GM23338 (cell line): ENCODE data around the gene SH3GL3.

ENCODE experiments used
- ZNF114 ChIP-seq: fragments of 250-450 bp; sonication (Bioruptor Pico); IDR thresholded peaks from 2 replicates; pipeline ENCODE4 v1.5.0; 2020; ENCODE audit warnings: mild to moderate bottlenecking, moderate library complexity
- TF ChIP-seq, protein P1 (sequence below), 2 experiments: fragments of 200-600 bp in 1 of 2; sonication (generic) in 1 of 2; conservative IDR thresholded peaks; 2 replicates each; pipeline versions ENCODE4 v1.5.1 to v1.6.1; 2016 to 2017; ENCODE audit warnings: antibody characterized with exemption in 2 of 2, low read depth in 2 of 2, mild to moderate bottlenecking in 2 of 2, moderate library complexity in 1 of 2
- TF ChIP-seq, protein P2 (sequence below): IDR thresholded peaks from one replicate; pipeline ENCODE4 v1.6.1; 2018; ENCODE audit warnings: antibody characterized with exemption; ENCODE audit not compliant: unreplicated experiment

DNA sequence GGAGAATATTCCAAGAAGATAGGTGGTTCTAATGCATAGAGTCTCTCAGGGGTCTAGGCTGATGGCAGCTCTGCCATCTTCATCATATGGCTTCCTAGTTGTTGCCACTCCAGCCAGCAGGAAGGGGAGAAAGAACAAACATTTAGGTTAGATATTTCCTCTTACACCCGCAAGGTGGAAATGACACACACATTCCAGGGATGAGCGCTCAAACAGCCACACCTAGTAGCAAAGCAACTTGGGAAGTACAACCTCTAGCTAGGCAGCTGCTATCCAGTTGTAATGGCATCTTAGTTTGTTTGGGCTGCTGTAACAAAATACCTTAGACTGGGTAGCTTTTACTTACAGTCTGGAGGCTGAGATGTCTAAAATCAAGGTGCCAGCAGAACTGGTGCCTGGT, 154.9 kb downstream of the SH3GL3 start:
- TF ChIP-seq, protein P1, sequence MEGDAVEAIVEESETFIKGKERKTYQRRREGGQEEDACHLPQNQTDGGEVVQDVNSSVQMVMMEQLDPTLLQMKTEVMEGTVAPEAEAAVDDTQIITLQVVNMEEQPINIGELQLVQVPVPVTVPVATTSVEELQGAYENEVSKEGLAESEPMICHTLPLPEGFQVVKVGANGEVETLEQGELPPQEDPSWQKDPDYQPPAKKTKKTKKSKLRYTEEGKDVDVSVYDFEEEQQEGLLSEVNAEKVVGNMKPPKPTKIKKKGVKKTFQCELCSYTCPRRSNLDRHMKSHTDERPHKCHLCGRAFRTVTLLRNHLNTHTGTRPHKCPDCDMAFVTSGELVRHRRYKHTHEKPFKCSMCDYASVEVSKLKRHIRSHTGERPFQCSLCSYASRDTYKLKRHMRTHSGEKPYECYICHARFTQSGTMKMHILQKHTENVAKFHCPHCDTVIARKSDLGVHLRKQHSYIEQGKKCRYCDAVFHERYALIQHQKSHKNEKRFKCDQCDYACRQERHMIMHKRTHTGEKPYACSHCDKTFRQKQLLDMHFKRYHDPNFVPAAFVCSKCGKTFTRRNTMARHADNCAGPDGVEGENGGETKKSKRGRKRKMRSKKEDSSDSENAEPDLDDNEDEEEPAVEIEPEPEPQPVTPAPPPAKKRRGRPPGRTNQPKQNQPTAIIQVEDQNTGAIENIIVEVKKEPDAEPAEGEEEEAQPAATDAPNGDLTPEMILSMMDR (conservative IDR thresholded peaks at IDR 0.05; ENCODE audit: low read depth in 2 of 2), result no peak
- no peak for TF ChIP-seq ZNF114 (CRISPR knock-in tag)
- TF ChIP-seq, protein P2, sequence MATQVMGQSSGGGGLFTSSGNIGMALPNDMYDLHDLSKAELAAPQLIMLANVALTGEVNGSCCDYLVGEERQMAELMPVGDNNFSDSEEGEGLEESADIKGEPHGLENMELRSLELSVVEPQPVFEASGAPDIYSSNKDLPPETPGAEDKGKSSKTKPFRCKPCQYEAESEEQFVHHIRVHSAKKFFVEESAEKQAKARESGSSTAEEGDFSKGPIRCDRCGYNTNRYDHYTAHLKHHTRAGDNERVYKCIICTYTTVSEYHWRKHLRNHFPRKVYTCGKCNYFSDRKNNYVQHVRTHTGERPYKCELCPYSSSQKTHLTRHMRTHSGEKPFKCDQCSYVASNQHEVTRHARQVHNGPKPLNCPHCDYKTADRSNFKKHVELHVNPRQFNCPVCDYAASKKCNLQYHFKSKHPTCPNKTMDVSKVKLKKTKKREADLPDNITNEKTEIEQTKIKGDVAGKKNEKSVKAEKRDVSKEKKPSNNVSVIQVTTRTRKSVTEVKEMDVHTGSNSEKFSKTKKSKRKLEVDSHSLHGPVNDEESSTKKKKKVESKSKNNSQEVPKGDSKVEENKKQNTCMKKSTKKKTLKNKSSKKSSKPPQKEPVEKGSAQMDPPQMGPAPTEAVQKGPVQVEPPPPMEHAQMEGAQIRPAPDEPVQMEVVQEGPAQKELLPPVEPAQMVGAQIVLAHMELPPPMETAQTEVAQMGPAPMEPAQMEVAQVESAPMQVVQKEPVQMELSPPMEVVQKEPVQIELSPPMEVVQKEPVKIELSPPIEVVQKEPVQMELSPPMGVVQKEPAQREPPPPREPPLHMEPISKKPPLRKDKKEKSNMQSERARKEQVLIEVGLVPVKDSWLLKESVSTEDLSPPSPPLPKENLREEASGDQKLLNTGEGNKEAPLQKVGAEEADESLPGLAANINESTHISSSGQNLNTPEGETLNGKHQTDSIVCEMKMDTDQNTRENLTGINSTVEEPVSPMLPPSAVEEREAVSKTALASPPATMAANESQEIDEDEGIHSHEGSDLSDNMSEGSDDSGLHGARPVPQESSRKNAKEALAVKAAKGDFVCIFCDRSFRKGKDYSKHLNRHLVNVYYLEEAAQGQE, result no peak
